Measurements from ENCODE around the gene CHRNB2. TPM values are rescaled to one million over a fixed set of nuclear protein-coding genes. Genes with fewer than 3 reads are reported as not detected.

The CHRNB2 gene
- total RNA-seq, 1 donor, result under 0.01 TPM

DNA sequence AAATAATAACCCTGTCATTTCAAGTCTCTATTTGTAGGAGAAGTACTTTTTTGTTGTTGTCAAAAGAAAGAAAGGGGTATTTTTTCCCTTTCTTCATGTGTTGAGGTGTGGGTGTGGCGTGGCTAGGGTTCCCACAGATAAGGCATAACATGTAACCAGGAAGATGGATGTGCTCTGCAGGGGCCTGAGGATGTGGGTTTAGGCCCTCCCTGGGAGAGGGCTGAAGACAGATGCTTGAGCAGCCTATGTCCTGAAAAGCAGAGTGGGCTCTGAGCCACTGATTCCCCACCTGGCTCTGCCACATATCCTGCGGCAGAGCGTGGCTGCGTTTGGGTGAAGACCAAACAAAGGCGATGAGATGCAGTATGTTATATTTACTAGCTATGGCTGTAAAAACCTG is 54.3 kb downstream of the CHRNB2 start:
- H4K20me1 ChIP-seq (ENCODE audit: insufficient read depth, low read length), result peaks cover 57% of the 10 kb centered on the region
- TF ChIP-seq, protein P1, sequence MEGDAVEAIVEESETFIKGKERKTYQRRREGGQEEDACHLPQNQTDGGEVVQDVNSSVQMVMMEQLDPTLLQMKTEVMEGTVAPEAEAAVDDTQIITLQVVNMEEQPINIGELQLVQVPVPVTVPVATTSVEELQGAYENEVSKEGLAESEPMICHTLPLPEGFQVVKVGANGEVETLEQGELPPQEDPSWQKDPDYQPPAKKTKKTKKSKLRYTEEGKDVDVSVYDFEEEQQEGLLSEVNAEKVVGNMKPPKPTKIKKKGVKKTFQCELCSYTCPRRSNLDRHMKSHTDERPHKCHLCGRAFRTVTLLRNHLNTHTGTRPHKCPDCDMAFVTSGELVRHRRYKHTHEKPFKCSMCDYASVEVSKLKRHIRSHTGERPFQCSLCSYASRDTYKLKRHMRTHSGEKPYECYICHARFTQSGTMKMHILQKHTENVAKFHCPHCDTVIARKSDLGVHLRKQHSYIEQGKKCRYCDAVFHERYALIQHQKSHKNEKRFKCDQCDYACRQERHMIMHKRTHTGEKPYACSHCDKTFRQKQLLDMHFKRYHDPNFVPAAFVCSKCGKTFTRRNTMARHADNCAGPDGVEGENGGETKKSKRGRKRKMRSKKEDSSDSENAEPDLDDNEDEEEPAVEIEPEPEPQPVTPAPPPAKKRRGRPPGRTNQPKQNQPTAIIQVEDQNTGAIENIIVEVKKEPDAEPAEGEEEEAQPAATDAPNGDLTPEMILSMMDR (IDR thresholded peaks at IDR 0.05; ENCODE audit: extremely low read depth, low read depth, low read length), result no peak

DNA sequence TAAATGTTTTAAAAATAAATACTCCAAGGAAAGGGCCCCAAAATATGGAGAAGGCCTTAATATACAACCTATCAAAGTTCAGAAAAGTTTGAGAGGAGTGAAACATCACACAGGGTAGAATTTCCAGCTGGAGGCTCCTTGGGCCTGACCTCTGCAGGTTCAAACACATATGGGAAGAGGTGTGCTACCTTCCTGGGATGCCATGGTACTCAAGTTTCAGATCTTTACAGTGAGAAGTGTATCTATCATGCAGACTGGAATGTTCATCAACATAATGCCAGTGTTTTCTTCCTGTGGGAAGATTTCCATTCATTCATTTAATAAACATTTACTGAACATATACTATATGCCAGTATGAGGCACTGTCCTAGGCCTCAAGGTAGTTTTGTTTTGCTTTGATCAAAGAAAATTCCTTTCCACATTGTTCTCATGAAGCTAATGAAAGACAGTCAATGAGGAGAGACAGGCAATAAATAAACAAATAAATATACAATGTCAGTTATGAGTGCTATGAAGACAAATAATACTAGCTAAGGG is 55.0 kb downstream of the CHRNB2 start:
- no peaks in the 10 kb centered on the region for H3K36me3 ChIP-seq (ENCODE audit: insufficient read depth, low read length)
- peaks cover 51% of the 10 kb centered on the region for H4K20me1 ChIP-seq (ENCODE audit: insufficient read depth, low read length)
- peaks cover 92% of the 10 kb centered on the region for H3K79me2 ChIP-seq (ENCODE audit: insufficient read depth, low read length)
- TF ChIP-seq, protein P1 (IDR thresholded peaks at IDR 0.05; ENCODE audit: extremely low read depth, low read depth, low read length), result no peak
- H3K4me1 ChIP-seq (ENCODE audit: insufficient read depth, low read length), result peaks cover 28% of the 10 kb centered on the region
- H3K4me3 ChIP-seq (ENCODE audit: insufficient read depth, low read length), result no peak overlapping the region
- no peak overlapping the region for H2AFZ ChIP-seq (ENCODE audit: low read length)
- no peak overlapping the region for H3K27ac ChIP-seq (ENCODE audit: low read depth, low read length)
- no peaks in the 10 kb centered on the region for H3K9me3 ChIP-seq (ENCODE audit: low read depth, low read length)
- no peak overlapping the region for H3K4me2 ChIP-seq (ENCODE audit: insufficient read depth, low read length)
- no peak for DNase-seq (ENCODE audit: insufficient read length, low spot score, missing footprints)
- H3K27me3 ChIP-seq (ENCODE audit: insufficient read depth, low read length), result no peaks in the 10 kb centered on the region

More for the DNA sequence above, 54.3 kb downstream of the CHRNB2 start:
- Histone ChIP-seq H3K9me3 (ENCODE audit: low read depth, low read length) (no peaks in the 10 kb centered on the region), H3K4me1 (ENCODE audit: insufficient read depth, low read length) (peaks cover 29% of the 10 kb centered on the region), H3K4me3 (ENCODE audit: insufficient read depth, low read length) (no peak overlapping the region), H2AFZ (ENCODE audit: low read length) (no peak overlapping the region), H3K79me2 (ENCODE audit: insufficient read depth, low read length) (peaks cover 92% of the 10 kb centered on the region), H3K36me3 (ENCODE audit: insufficient read depth, low read length) (no peaks in the 10 kb centered on the region), H3K4me2 (ENCODE audit: insufficient read depth, low read length) (no peak overlapping the region), H3K27me3 (ENCODE audit: insufficient read depth, low read length) (no peaks in the 10 kb centered on the region), H3K27ac (ENCODE audit: low read depth, low read length) (no peak overlapping the region)
- no peak for DNase-seq (ENCODE audit: insufficient read length, low spot score, missing footprints)

DNA sequence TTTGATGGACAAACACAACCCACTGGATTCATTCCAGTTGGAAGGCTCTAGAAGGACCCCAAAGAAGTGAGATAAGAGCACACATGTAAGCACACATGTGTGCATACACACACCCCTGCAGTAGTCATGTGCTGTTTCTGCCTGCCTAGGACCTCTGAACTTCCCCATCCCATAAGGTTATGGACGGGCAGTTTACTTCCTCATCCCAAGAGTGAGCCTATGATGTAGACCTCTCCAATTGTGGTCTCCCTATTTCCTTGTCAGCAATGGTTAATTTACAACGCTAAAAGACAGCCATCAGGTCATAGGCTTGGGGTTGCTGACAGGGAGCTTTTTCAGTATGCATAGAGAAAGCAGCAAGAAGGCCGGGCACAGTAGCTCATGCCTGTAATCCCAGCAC is 55.8 kb downstream of the CHRNB2 start:
- no peak for DNase-seq (ENCODE audit: insufficient read length, low spot score, missing footprints)
- TF ChIP-seq, protein P1 (IDR thresholded peaks at IDR 0.05; ENCODE audit: extremely low read depth, low read depth, low read length), result no peak
- H3K27ac ChIP-seq (ENCODE audit: low read depth, low read length), result no peak overlapping the region
- peaks cover 32% of the 10 kb centered on the region for H3K4me1 ChIP-seq (ENCODE audit: insufficient read depth, low read length)
- no peak overlapping the region for H3K4me3 ChIP-seq (ENCODE audit: insufficient read depth, low read length)
- peaks cover 90% of the 10 kb centered on the region for H3K79me2 ChIP-seq (ENCODE audit: insufficient read depth, low read length)
- H3K9me3 ChIP-seq (ENCODE audit: low read depth, low read length), result no peaks in the 10 kb centered on the region
- H3K36me3 ChIP-seq (ENCODE audit: insufficient read depth, low read length), result no peaks in the 10 kb centered on the region
- H3K27me3 ChIP-seq (ENCODE audit: insufficient read depth, low read length), result no peaks in the 10 kb centered on the region
- H2AFZ ChIP-seq (ENCODE audit: low read length), result no peak overlapping the region
- peaks cover 49% of the 10 kb centered on the region for H4K20me1 ChIP-seq (ENCODE audit: insufficient read depth, low read length)
- no peak overlapping the region for H3K4me2 ChIP-seq (ENCODE audit: insufficient read depth, low read length)

DNA sequence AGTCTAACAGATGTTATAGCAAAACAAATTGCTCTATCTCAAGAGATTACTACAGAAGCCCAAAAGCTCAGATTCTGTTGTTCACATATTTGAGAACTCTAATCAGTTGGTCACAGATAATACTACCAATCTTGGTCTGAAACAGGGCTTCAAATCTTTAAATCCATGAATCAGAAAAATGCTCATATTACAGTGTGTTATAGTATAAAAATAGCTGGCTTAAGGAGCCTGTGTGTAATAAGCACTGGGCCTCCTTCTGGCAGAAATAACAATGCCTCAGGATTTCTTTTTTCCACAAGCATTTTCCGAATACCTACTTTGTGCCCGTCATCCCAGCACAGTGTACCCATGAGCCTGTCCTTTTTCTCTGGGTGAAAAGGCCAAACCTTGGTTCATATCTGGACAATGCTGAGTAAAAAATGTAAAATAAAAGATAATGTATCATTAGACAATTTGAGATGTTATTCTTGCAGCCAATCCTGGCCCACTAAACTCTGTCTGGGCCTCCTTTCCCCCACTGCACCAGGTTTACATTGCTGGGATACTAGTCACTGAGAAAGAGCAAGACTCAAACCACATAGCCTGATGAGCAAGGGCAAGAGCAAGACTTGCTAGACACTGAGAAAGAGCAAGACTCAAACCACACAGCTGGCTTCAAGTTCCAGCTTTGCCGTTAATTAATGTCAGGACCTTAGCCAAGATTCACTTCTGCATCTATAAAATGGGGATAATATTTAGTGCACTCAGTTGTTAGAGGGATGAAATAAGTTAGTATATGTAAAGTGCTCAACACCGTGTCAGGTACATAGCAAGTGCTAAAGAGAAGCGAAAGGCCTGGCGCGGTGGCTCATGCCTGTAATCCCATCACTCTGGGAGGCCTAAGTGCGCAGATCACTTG is 57.4 kb downstream of the CHRNB2 start:
- Histone ChIP-seq H3K79me2 (ENCODE audit: insufficient read depth, low read length) (peaks cover 73% of the 10 kb centered on the region), H3K4me1 (ENCODE audit: insufficient read depth, low read length) (peaks cover 32% of the 10 kb centered on the region), H3K27ac (ENCODE audit: low read depth, low read length) (peak overlapping the region; percentile 82), H3K4me3 (ENCODE audit: insufficient read depth, low read length) (no peak overlapping the region), H3K36me3 (ENCODE audit: insufficient read depth, low read length) (no peaks in the 10 kb centered on the region), H3K9me3 (ENCODE audit: low read depth, low read length) (no peaks in the 10 kb centered on the region), H2AFZ (ENCODE audit: low read length) (no peak overlapping the region), H3K4me2 (ENCODE audit: insufficient read depth, low read length) (peak overlapping the region; percentile 12), H4K20me1 (ENCODE audit: insufficient read depth, low read length) (peaks cover 37% of the 10 kb centered on the region), H3K27me3 (ENCODE audit: insufficient read depth, low read length) (no peaks in the 10 kb centered on the region)
- TF ChIP-seq, protein P1 (IDR thresholded peaks at IDR 0.05; ENCODE audit: extremely low read depth, low read depth, low read length), result peak; percentile 12
- peak; percentile 82 for DNase-seq (ENCODE audit: insufficient read length, low spot score, missing footprints)

All from osteoblast (primary cell).